GM12878 (cell line): ENCODE results near the gene ANO1. TPM values are rescaled to one million over a fixed set of nuclear protein-coding genes. Genes with fewer than 3 reads are reported as not detected.

Experiments used
- ATAC-seq: fragments of 200-7000 bp; cut with Tn5 transposase; 3 replicates; pipeline ENCODE4 v1.9.1; 2020; ENCODE audit warnings: mild to moderate bottlenecking, moderate library complexity
- BruUV-seq: library from RNA; stranded (reverse); fragments of 400-500 nt; replicated peaks from 2 replicates; lab custom pipeline; 2021; lab: Mats Ljungman, UMichigan
- CTCF ChIA-PET: fragments of 300-600 bp; sonication (Branson Sonifier 250); formaldehyde crosslinking; extraction: SDS; loops from one replicate; lab custom pipeline; 2021; ENCODE audit warnings: inconsistent platforms; lab: Yijun Ruan, JAX
- POLR2A ChIA-PET: fragments of 350-600 bp; formaldehyde crosslinking; extraction: SDS; loops from one replicate; lab custom pipeline; 2021; ENCODE audit warnings: inconsistent platforms; lab: Charles Lee
- RAD21 ChIA-PET: fragments of 300-600 bp; sonication (Branson Sonifier 250); formaldehyde crosslinking; loops from one replicate; lab custom pipeline; 2023; ENCODE audit warnings: antibody characterized with exemption; ENCODE audit not compliant: unreplicated experiment; lab: Charles Lee
- SMC1A ChIA-PET: fragments of 300-600 bp; sonication (Branson Sonifier 250); formaldehyde crosslinking; loops from one replicate; lab custom pipeline; 2023; ENCODE audit not compliant: unreplicated experiment, uncharacterized antibody; lab: Charles Lee
- DNase-seq: peaks from one replicate; pipeline ENCODE4 v3.0.0-alpha.2; 2011; ENCODE audit warnings: low read depth, low spot score
- FAIRE-seq: peaks from 3 replicates; lab custom pipeline; 2011; peaks lifted over from hg19 to GRCh38; lab: Jason Lieb, UNC
- H2AFZ ChIP-seq: 2 replicates; pipeline ENCODE4 v1.6.0; 2011; ENCODE audit warnings: low read depth, low read length, control low read depth; ENCODE audit not compliant: control insufficient read depth
- H3K27ac ChIP-seq: 2 replicates; pipeline ENCODE4 v1.5.1; 2011; ENCODE audit warnings: control low read depth; ENCODE audit not compliant: control insufficient read depth, insufficient read depth
- H3K27me3 ChIP-seq, 2 experiments: replicated peaks in 1 of 2; 2 replicates each; pipeline versions ENCODE4 v1.6.0 to v1.6.1; 2011; ENCODE audit warnings: low read length in 1 of 2; ENCODE audit not compliant: control insufficient read depth in 2 of 2, insufficient read depth in 2 of 2
- H3K36me3 ChIP-seq, 2 experiments: 2 replicates each; pipeline ENCODE4 v1.5.1; 2011; ENCODE audit warnings: low read length in 1 of 2; ENCODE audit not compliant: control insufficient read depth in 2 of 2, insufficient read depth in 2 of 2
- H3K4me1 ChIP-seq: 2 replicates; pipeline ENCODE4 v1.6.1; 2011; ENCODE audit warnings: mild to moderate bottlenecking, low read length, moderate library complexity, mixed read lengths; ENCODE audit not compliant: control insufficient read depth, insufficient read depth
- H3K4me2 ChIP-seq: 2 replicates; pipeline ENCODE4 v1.6.0; 2011; ENCODE audit warnings: control low read depth; ENCODE audit not compliant: control insufficient read depth, insufficient read depth
- H3K4me3 ChIP-seq: fragments of 200-600 bp; sonication (generic); 2 replicates; pipeline ENCODE4 v1.5.1; 2016
- H3K79me2 ChIP-seq: 2 replicates; pipeline ENCODE4 v1.6.0; 2011; ENCODE audit warnings: low read length; ENCODE audit not compliant: control insufficient read depth, insufficient read depth
- H3K9ac ChIP-seq: 2 replicates; pipeline ENCODE4 v1.8.0; 2011; ENCODE audit warnings: low read length, control low read depth, mixed read lengths; ENCODE audit not compliant: control insufficient read depth, insufficient read depth
- H3K9me3 ChIP-seq: replicated peaks from 3 replicates; pipeline ENCODE4 v1.5.1; 2011; ENCODE audit warnings: mild to moderate bottlenecking, low read length; ENCODE audit not compliant: control insufficient read depth, insufficient read depth
- H4K20me1 ChIP-seq: 2 replicates; pipeline ENCODE4 v1.6.0; 2011; ENCODE audit not compliant: control insufficient read depth, insufficient read depth
- EGR1 ChIP-seq, 2 experiments: IDR thresholded peaks; 1 replicate in 1 of 2; 2 replicates in 1 of 2; pipeline ENCODE4 v1.6.1; 2011 to 2012; ENCODE audit warnings: low read depth in 2 of 2, low read length in 2 of 2, borderline replicate concordance in 1 of 2, mild to moderate bottlenecking in 1 of 2, moderate library complexity in 1 of 2
- POLR2AphosphoS2 ChIP-seq: IDR thresholded peaks from 2 replicates; pipeline ENCODE4 v1.6.1; 2011; ENCODE audit warnings: low read depth, mild to moderate bottlenecking, low read length, improper control_type of control experiment, moderate library complexity
- SMC3 ChIP-seq: IDR thresholded peaks from 2 replicates; pipeline ENCODE4 v1.6.1; 2011; ENCODE audit warnings: low read length, improper control_type of control experiment, borderline replicate concordance
- SPI1 ChIP-seq: IDR thresholded peaks from 2 replicates; pipeline ENCODE4 v1.6.1; 2011; ENCODE audit warnings: low read depth, mild to moderate bottlenecking, low read length, moderate library complexity, borderline replicate concordance; ENCODE audit not compliant: insufficient read depth
- SRF ChIP-seq, 2 experiments: IDR thresholded peaks; 2 replicates each; pipeline ENCODE4 v1.6.1; 2011; ENCODE audit warnings: low read depth in 2 of 2, low read length in 2 of 2, mild to moderate bottlenecking in 1 of 2, moderate library complexity in 1 of 2
- TARDBP ChIP-seq: IDR thresholded peaks from 2 replicates; pipeline ENCODE4 v1.6.1; 2016; ENCODE audit warnings: borderline replicate concordance
- ZZZ3 ChIP-seq: IDR thresholded peaks from 2 replicates; pipeline ENCODE4 v1.6.1; 2011; ENCODE audit warnings: low read depth; ENCODE audit not compliant: control insufficient read depth, insufficient read length
- WGBS: methylation state at CpG from one replicate; pipeline ENCODE4 v1.1.6; 2016; ENCODE audit warnings: low lambda C conversion rate; ENCODE audit not compliant: insufficient replicate concordance, insufficient coverage; ENCODE audit errors: missing lambda C conversion rate; 5-methylcytosine and 5-hydroxymethylcytosine counted together
- in situ Hi-C: fragments of 300-500 bp; cut with MboI; formaldehyde crosslinking; loops from 9 replicates; pipeline ENCODE4 v1.14.3; 2018; ENCODE audit warnings: mixed read lengths
- intact Hi-C: fragments of 100-400 bp; cut with micrococcal nuclease; formaldehyde crosslinking; loops from one replicate; pipeline ENCODE4 v1.14.2; 2022; ENCODE audit not compliant: unreplicated experiment
- polyA plus RNA-seq, 11 experiments: library from polyadenylated mRNA; depleted of rRNA in 4 of 11; unstranded in 6 of 11; stranded (reverse) in 5 of 11; fragments of >200 nt; fragmentation: Nextera tagmentation in 4 of 11; fragmentation: Illumina TruSeq in 1 of 11; extraction: Ambion mirVana in 4 of 11; extraction: Trizol in 1 of 11; gene quantifications; 1 replicate in 1 of 11; 2 replicates in 10 of 11; pipeline versions ENCODE4 v1.2.1 to v1.2.3, GENCODE V29; 2011 to 2016; ENCODE audit warnings: inconsistent platforms in 2 of 11, missing spikeins in 2 of 11, low read depth in 1 of 11
- small RNA-seq: library from RNA; depleted of rRNA; stranded (forward); fragments of <200 nt; gene quantifications from one replicate; pipeline ENCODE3, GENCODE V24; 2014
- total RNA-seq, 4 experiments: library from RNA; depleted of rRNA in 3 of 4; stranded (reverse); fragments of >200 nt in 3 of 4; fragmentation: Illumina TruSeq in 1 of 4; extraction: Trizol in 1 of 4; gene quantifications; 2 replicates each; pipeline versions ENCODE4 v1.2.1 to v1.2.3, GENCODE V29; 2013 to 2021
- TF ChIP-seq, protein P1 (sequence below): fragments of 450-650 bp; IDR thresholded peaks from 2 replicates; pipeline ENCODE4 v1.6.1; 2014; ENCODE audit warnings: mild to moderate bottlenecking
- TF ChIP-seq, protein P2 (sequence below): IDR thresholded peaks from 2 replicates; pipeline ENCODE4 v1.6.1; 2011; ENCODE audit warnings: borderline replicate concordance, low read depth, mild to moderate bottlenecking, moderate library complexity, mixed read lengths, low read length; ENCODE audit not compliant: insufficient read depth; ENCODE audit errors: extremely low read length

ANO1 gene
- total and polyA plus RNA-seq, 10 of the 15 experiments (the other 5 are each of a cell fraction or from before 2014, with no cell fraction given): 0.01 to 0.38 (median 0.06) TPM; not detected in 7

DNA sequence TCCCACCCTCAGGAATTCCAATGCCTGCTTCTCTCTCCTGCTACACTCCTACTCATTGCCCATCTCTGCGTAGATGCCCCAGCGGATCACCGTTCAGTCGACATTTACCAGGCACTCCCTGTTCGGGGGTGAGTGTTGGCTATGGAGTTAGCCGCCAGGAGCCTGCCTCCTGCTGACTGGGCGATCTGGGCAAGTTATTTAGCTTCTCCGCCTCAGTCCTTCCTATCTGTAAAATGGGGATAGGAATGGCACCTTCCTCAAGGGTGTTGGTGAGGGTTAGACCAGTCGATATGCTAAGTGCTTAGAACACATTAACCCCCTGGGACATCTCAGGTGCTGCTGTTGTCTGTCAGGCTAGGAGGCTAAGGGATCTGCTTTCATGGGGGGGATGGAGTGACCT, 155.8 kb downstream of the ANO1 start:
- H3K4me2 ChIP-seq: no peak overlapping the region
- in situ Hi-C loops: no loop called here
- ATAC-seq: no peak

More for the DNA sequence above, 155.8 kb downstream of the ANO1 start:
- no peak overlapping the region for H3K4me3 ChIP-seq
- SMC1A ChIA-PET: no interaction called here
- no peak overlapping the region for H2AFZ ChIP-seq
- no peaks in the 10 kb centered on the region for H3K36me3 ChIP-seq
- H3K79me2 ChIP-seq: no peaks in the 10 kb centered on the region
- 58% methylated on average over 9 of the region's 9 CpGs for WGBS
- DNase-seq (no peak), FAIRE-seq (no peak)
- intact Hi-C loops: no loop called here
- CTCF ChIA-PET: no interaction called here
- H3K9me3 ChIP-seq: no peaks in the 10 kb centered on the region
- TF ChIP-seq TARDBP: no peak
- TF ChIP-seq SPI1: no peak
- TF ChIP-seq SRF (IDR thresholded peaks at IDR 0.05; ENCODE audit: low read depth in 2 of 2, low read length in 2 of 2): no peak
- TF ChIP-seq EGR1 (IDR thresholded peaks at IDR 0.05; ENCODE audit: borderline replicate concordance in 1 of 2, low read depth in 2 of 2, low read length in 2 of 2): no peak
- TF ChIP-seq ZZZ3: no peak
- TF ChIP-seq, protein P1, sequence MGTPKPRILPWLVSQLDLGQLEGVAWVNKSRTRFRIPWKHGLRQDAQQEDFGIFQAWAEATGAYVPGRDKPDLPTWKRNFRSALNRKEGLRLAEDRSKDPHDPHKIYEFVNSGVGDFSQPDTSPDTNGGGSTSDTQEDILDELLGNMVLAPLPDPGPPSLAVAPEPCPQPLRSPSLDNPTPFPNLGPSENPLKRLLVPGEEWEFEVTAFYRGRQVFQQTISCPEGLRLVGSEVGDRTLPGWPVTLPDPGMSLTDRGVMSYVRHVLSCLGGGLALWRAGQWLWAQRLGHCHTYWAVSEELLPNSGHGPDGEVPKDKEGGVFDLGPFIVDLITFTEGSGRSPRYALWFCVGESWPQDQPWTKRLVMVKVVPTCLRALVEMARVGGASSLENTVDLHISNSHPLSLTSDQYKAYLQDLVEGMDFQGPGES: no peak
- TF ChIP-seq, protein P2, sequence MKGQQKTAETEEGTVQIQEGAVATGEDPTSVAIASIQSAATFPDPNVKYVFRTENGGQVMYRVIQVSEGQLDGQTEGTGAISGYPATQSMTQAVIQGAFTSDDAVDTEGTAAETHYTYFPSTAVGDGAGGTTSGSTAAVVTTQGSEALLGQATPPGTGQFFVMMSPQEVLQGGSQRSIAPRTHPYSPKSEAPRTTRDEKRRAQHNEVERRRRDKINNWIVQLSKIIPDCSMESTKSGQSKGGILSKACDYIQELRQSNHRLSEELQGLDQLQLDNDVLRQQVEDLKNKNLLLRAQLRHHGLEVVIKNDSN: no peak
- TF ChIP-seq POLR2AphosphoS2: no peak
- TF ChIP-seq SMC3: no peak
- POLR2A ChIA-PET: no interaction called here
- no TSS peak for BruUV-seq
- 0 out of 4 replicates have a peak, but pooled peaks cover 0 to 1% of the 10 kb centered on the region in 2 experiments for H3K27me3 ChIP-seq
- RAD21 ChIA-PET: no interaction called here
- H4K20me1 ChIP-seq: no peaks in the 10 kb centered on the region
- H3K4me1 ChIP-seq: peaks cover 2% of the 10 kb centered on the region; the same call in 1 of the 2 replicates
- H3K27ac ChIP-seq: no peak overlapping the region
- H3K9ac ChIP-seq: no peak overlapping the region

Small RNA genes lying within 50 kb of the gene (small RNA-seq; reads per million reads assigned to genes)
- gene RNU6-1175P: not detected

Other genes with a start within 250 kb of the ANO1 start
- gene FADD, start 125.0 kb downstream of the ANO1 start, total RNA-seq (2014; rRNA removed): 20.7 and 21.9 TPM in 2 replicates
- gene FADD, start 125.0 kb downstream of the ANO1 start, total RNA-seq (2014; rRNA removed; fragmentation: Illumina TruSeq; extraction: Trizol): 18.8 and 21.2 TPM in 2 replicates
- 31.2 and 32.7 TPM in 2 replicates for gene FADD, start 125.0 kb downstream of the ANO1 start, total RNA-seq (2021)
- 16.2 and 21.8 TPM in 2 replicates for gene FADD, start 125.0 kb downstream of the ANO1 start, polyA plus RNA-seq (2011; rRNA removed)
- 12.4 and 18.7 TPM in 2 replicates for gene FADD, start 125.0 kb downstream of the ANO1 start, polyA plus RNA-seq (2014; fragmentation: Illumina TruSeq; extraction: Trizol)
- gene FADD, start 125.0 kb downstream of the ANO1 start, polyA plus RNA-seq (2014; fragmentation: Nextera tagmentation; extraction: Ambion mirVana): under 1 TPM; 0.32 to 0.88 TPM
- 36.8 and 43.1 TPM in 2 replicates for gene FADD, start 125.0 kb downstream of the ANO1 start, polyA plus RNA-seq (2014; rRNA removed)
- 10 to 100 TPM; 35.8 to 38.7 TPM for gene FADD, start 125.0 kb downstream of the ANO1 start, polyA plus RNA-seq (2016; fragmentation: Nextera tagmentation; extraction: Ambion mirVana)
- gene PPFIA1, start 192.4 kb downstream of the ANO1 start, total RNA-seq (2014; rRNA removed): 15.0 and 15.5 TPM in 2 replicates
- gene PPFIA1, start 192.4 kb downstream of the ANO1 start, total RNA-seq (2014; rRNA removed; fragmentation: Illumina TruSeq; extraction: Trizol): 14.6 and 16.6 TPM in 2 replicates
- gene PPFIA1, start 192.4 kb downstream of the ANO1 start, total RNA-seq (2021): 19.1 and 22.1 TPM in 2 replicates
- 21.3 and 26.2 TPM in 2 replicates for gene PPFIA1, start 192.4 kb downstream of the ANO1 start, polyA plus RNA-seq (2011; rRNA removed)
- gene PPFIA1, start 192.4 kb downstream of the ANO1 start, polyA plus RNA-seq (2014; fragmentation: Illumina TruSeq; extraction: Trizol): 14.4 and 16.0 TPM in 2 replicates
- 1 to 10 TPM; 5.2 to 7.1 TPM for gene PPFIA1, start 192.4 kb downstream of the ANO1 start, polyA plus RNA-seq (2014; fragmentation: Nextera tagmentation; extraction: Ambion mirVana)
- gene PPFIA1, start 192.4 kb downstream of the ANO1 start, polyA plus RNA-seq (2014; rRNA removed): 14.7 and 18.1 TPM in 2 replicates
- gene PPFIA1, start 192.4 kb downstream of the ANO1 start, polyA plus RNA-seq (2016; fragmentation: Nextera tagmentation; extraction: Ambion mirVana): 10 to 100 TPM in 1 of 2 experiments, 1 to 10 TPM in 1; 9.4 to 15.6 TPM